Esophagus squamous epithelium (tissue), 5 donors: ENCODE measurements around the gene SMPD2. TPM values are rescaled to one million over a fixed set of nuclear protein-coding genes. Genes with fewer than 3 reads are reported as not detected.

ENCODE experiments used
- DNase-seq: peaks from one replicate; lab custom pipeline; 2025; lab: John Stamatoyannopoulos, UW
- H3K27ac ChIP-seq, 4 donors: fragments of 200-600 bp; sonication (generic); one replicate each; pipeline ENCODE4 v1.5.1; 2016 to 2019; ENCODE audit warnings: mild to moderate bottlenecking in 1 of 4
- H3K27me3 ChIP-seq, 4 donors: fragments of 200-600 bp; sonication (generic); 1 replicate in 3 of 4; 2 replicates in 1 of 4; pipeline versions ENCODE4 v1.5.1 to v1.6.0; 2017 to 2021; ENCODE audit warnings: antibody characterized with exemption in 1 of 4
- H3K36me3 ChIP-seq, 3 donors: fragments of 200-600 bp; sonication (generic); one replicate each; pipeline ENCODE4 v1.5.1; 2016 to 2019
- H3K4me1 ChIP-seq, 3 donors: fragments of 200-600 bp; sonication (generic); one replicate each; pipeline ENCODE4 v1.5.1; 2017 to 2019
- H3K4me3 ChIP-seq, 4 donors: fragments of 200-600 bp; sonication (generic); 1 replicate in 3 of 4; 2 replicates in 1 of 4; pipeline ENCODE4 v1.5.1; 2016 to 2019; ENCODE audit warnings: mild to moderate bottlenecking in 2 of 4, moderate library complexity in 1 of 4
- H3K9me3 ChIP-seq, 3 donors: fragments of 200-600 bp; sonication (generic); one replicate each; pipeline ENCODE4 v1.5.1; 2016 to 2019
- POLR2A ChIP-seq, 4 donors: fragments of 450-650 bp; IDR thresholded peaks; one replicate each; pipeline ENCODE4 v1.6.1; 2017; ENCODE audit warnings: antibody characterized with exemption in 4 of 4, mild to moderate bottlenecking in 4 of 4, moderate library complexity in 3 of 4
- WGBS, 2 donors: methylation state at CpG; one replicate each; pipeline ENCODE4 v1.1.5; 2018; 5-methylcytosine and 5-hydroxymethylcytosine counted together
- intact Hi-C: fragments of 100-400 bp; cut with DNase I; formaldehyde crosslinking; loops from one replicate; pipeline ENCODE4 v1.15.0; 2022
- total RNA-seq, 4 donors: library from RNA; depleted of rRNA; stranded (reverse); fragments of >200 nt; gene quantifications; one replicate each; pipeline ENCODE4 v1.1.0, GENCODE V29; 2016
- TF ChIP-seq, protein P1 (sequence below), 6 experiments: fragments of 450-650 bp in 4 of 6; fragments of 200-600 bp in 2 of 6; sonication (generic) in 2 of 6; IDR thresholded peaks; one replicate each; pipeline ENCODE4 v1.5.1; 2016 to 2019; ENCODE audit warnings: antibody characterized with exemption in 6 of 6, mild to moderate bottlenecking in 4 of 6, moderate library complexity in 4 of 6
- donor health status: DM: yes; HTN: yes; CAD: no.

Gene SMPD2
- total RNA-seq, 4 donors from 2014 or later = 10.6 to 28.1 (median 24.0) TPM

- WGBS, 2 donors = 80 to 82% methylated on average over 6 of the region's 6 CpGs
- intact Hi-C loops = no loop called here
- Histone ChIP-seq H3K27me3 (no peaks in the 10 kb centered on the region), H3K27ac (no peak overlapping the region), H3K4me1 (no peaks in the 10 kb centered on the region), H3K36me3 (peaks cover 0 to 98% (median 32%) of the 10 kb centered on the region in 3 donors), H3K9me3 (no peaks in the 10 kb centered on the region), H3K4me3 (no peak overlapping the region)
- DNase-seq = no peak
- TF ChIP-seq, protein P1, sequence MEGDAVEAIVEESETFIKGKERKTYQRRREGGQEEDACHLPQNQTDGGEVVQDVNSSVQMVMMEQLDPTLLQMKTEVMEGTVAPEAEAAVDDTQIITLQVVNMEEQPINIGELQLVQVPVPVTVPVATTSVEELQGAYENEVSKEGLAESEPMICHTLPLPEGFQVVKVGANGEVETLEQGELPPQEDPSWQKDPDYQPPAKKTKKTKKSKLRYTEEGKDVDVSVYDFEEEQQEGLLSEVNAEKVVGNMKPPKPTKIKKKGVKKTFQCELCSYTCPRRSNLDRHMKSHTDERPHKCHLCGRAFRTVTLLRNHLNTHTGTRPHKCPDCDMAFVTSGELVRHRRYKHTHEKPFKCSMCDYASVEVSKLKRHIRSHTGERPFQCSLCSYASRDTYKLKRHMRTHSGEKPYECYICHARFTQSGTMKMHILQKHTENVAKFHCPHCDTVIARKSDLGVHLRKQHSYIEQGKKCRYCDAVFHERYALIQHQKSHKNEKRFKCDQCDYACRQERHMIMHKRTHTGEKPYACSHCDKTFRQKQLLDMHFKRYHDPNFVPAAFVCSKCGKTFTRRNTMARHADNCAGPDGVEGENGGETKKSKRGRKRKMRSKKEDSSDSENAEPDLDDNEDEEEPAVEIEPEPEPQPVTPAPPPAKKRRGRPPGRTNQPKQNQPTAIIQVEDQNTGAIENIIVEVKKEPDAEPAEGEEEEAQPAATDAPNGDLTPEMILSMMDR (IDR thresholded peaks at IDR 0.05) = no peak
- TF ChIP-seq POLR2A (IDR thresholded peaks at IDR 0.05) = no peak
Measured at GRCh38 chr6:109467696-109468095, 27.2 kb downstream of the SMPD2 start.

DNA sequence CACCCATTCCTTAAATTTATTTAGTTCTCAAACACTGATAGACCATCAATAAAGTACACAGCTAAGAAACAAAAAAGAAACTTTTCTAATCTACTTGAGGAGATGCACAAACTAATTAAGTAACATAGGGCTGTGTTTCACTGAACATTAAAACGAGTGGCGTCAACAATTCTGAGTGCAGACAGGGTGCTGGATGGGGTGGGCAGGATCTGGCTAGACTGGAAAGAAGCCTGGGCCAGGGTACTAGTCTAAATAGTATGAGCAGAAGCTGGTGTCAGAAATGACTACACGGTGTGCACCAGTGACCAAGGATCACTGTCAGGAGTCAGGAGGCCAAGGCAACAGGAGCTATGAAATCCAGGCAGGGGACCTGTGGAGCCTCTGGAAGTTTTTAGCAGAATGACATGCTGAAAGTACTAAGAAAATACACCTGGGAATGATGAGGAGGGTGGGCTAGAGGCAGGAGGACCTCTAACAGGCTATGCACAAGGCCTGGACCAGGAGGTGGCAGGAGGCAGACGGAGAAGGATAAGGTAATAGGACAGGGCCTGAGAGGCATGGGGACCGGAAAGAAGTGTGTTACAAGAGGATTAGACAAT is 29.2 kb downstream of the SMPD2 start:
- intact Hi-C loops = no loop called here
- H3K4me3 ChIP-seq = no peak overlapping the region
- no peaks in the 10 kb centered on the region for H3K9me3 ChIP-seq
- H3K27me3 ChIP-seq = no peaks in the 10 kb centered on the region
- no peak for DNase-seq
- no peak for TF ChIP-seq POLR2A (IDR thresholded peaks at IDR 0.05)
- TF ChIP-seq, protein P1 (IDR thresholded peaks at IDR 0.05) = no peak
- H3K4me1 ChIP-seq = no peaks in the 10 kb centered on the region
- 89 to 90% methylated on average over 5 of the region's 5 CpGs for WGBS, 2 donors
- H3K36me3 ChIP-seq = peaks cover 0 to 100% (median 34%) of the 10 kb centered on the region in 3 donors
- no peak overlapping the region for H3K27ac ChIP-seq

DNA sequence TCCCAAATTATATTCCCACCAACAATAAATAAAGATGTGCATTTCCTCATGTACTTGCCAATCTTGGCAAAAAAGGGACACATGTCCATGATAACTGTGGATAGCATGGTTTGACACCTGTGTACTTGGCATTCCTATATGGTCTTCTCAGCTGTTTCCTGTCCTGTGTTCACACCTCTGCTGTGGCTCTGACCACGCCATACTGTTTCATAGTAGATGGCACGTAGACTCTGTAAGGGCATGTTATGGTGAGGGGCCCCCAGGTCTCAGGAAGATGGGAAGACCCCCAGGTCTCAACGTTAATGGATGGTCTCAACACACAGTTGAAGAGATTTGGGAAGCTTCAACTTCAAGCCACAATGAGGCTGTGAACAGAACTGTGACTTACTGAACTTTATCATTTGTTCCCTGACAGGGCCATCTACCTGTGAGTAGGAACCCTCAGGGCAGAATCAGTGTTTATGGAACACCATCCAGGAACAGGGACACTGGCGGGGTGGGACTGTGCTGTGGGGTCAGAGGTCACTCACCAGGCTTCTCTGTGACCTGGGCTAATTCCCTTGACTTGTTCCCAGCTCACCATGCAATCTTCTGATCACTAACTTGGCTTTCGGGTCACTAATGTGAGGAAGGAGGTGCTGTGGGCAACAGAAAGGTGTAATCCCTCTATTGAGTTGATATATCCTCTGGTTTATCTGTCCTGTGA is 30.7 kb downstream of the SMPD2 start:
- no peak for DNase-seq
- 72 to 95% methylated on average over 2 to 3 of the region's 5 CpGs for WGBS, 2 donors
- Histone ChIP-seq H3K27ac (no peak overlapping the region), H3K9me3 (no peaks in the 10 kb centered on the region), H3K27me3 (no peaks in the 10 kb centered on the region), H3K36me3 (peaks cover 10 to 100% (median 29%) of the 10 kb centered on the region in 3 donors), H3K4me3 (no peak overlapping the region), H3K4me1 (no peaks in the 10 kb centered on the region)
- intact Hi-C loops = no loop called here
- TF ChIP-seq POLR2A (IDR thresholded peaks at IDR 0.05) = no peak
- TF ChIP-seq, protein P1 (IDR thresholded peaks at IDR 0.05) = no peak

DNA sequence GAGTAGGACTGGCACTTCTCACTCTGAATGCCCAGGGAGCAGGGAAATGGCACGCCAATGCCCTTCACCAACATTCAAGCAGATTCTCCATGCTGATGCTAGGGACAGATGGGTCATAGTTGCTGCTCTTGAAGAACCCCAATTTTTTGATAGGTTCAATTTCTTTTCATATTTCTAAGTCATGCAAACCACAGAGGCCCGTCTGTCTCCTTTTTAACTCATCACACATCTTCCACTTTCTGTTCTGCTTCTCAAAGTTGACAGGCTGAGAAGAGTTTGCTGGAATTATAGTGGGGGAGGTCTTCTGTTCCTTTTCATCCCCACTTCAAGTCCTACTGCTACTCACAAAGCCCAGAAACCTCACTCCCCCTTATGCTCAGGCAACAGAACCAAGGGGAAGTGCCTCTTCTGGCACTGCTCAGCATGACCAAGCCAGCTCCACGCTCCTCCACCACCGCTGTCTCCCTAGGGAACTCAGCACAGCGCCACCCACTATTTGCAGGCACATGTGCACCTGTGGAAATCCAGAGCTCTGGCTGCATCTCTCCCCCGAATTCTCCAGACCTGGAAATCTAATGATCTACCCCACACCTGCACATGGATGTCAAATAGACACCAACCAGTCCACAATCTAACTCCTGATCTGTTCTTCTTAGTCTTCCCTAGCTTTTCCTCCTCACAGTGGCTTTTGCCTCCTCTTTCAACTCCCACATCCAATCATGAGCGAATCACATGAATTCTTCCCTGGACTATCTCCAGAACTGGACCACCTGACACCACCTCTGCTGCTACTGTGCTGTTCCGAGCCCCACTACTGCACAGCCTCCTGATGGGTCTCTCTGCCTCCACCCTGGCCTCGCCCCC is 31.8 kb downstream of the SMPD2 start:
- H3K27me3 ChIP-seq = no peaks in the 10 kb centered on the region
- no peak overlapping the region for H3K27ac ChIP-seq
- H3K36me3 ChIP-seq = peaks cover 10 to 99% (median 33%) of the 10 kb centered on the region in 3 donors
- peaks cover under 1 to 9% (median 6%) of the 10 kb centered on the region in 3 donors for H3K4me1 ChIP-seq
- no peaks in the 10 kb centered on the region for H3K9me3 ChIP-seq
- intact Hi-C loops = no loop called here
- TF ChIP-seq, protein P1 (IDR thresholded peaks at IDR 0.05) = no peak
- TF ChIP-seq POLR2A (IDR thresholded peaks at IDR 0.05) = no peak
- H3K4me3 ChIP-seq = no peak overlapping the region
- no peak for DNase-seq
- WGBS, 2 donors = 81 to 93% methylated on average over 9 of the region's 9 CpGs
